Testis (tissue), 2 donors: ENCODE measurements around the gene CEP162.
"Not testable (repeated sequence)": the region's sequence is repeated elsewhere in the genome, so short reads cannot be mapped to it uniquely, and the experiment has no call there.

Experiments used
- POLR2A ChIP-seq: fragments of 450-650 bp; IDR thresholded peaks from one replicate; pipeline ENCODE4 v1.6.1; 2017; ENCODE audit warnings: antibody characterized with exemption, mild to moderate bottlenecking, moderate library complexity
- TF ChIP-seq, protein P1 (sequence below), 3 experiments: fragments of 450-650 bp in 2 of 3; fragments of 200-600 bp in 1 of 3; sonication (generic) in 1 of 3; IDR thresholded peaks; one replicate each; pipeline ENCODE4 v1.5.1; 2016 to 2019; ENCODE audit warnings: antibody characterized with exemption in 3 of 3, mild to moderate bottlenecking in 2 of 3, moderate library complexity in 1 of 3

GRCh38 chr6:84129588-84129987, 97.9 kb downstream of the CEP162 start:
- TF ChIP-seq POLR2A: not testable (repeated sequence)
- TF ChIP-seq, protein P1, sequence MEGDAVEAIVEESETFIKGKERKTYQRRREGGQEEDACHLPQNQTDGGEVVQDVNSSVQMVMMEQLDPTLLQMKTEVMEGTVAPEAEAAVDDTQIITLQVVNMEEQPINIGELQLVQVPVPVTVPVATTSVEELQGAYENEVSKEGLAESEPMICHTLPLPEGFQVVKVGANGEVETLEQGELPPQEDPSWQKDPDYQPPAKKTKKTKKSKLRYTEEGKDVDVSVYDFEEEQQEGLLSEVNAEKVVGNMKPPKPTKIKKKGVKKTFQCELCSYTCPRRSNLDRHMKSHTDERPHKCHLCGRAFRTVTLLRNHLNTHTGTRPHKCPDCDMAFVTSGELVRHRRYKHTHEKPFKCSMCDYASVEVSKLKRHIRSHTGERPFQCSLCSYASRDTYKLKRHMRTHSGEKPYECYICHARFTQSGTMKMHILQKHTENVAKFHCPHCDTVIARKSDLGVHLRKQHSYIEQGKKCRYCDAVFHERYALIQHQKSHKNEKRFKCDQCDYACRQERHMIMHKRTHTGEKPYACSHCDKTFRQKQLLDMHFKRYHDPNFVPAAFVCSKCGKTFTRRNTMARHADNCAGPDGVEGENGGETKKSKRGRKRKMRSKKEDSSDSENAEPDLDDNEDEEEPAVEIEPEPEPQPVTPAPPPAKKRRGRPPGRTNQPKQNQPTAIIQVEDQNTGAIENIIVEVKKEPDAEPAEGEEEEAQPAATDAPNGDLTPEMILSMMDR (IDR thresholded peaks at IDR 0.05): not testable (repeated sequence)
